Gastroesophageal sphincter (tissue), 3 donors: ENCODE data around the gene ZNF644.

Experiments
- CTCF ChIP-seq, 4 experiments: fragments of 200-600 bp in 2 of 4; fragments of 450-650 bp in 2 of 4; sonication (generic) in 1 of 4; IDR thresholded peaks; one replicate each; pipeline ENCODE4 v1.5.1; 2017 to 2019; ENCODE audit warnings: antibody characterized with exemption in 4 of 4, mild to moderate bottlenecking in 2 of 4, moderate library complexity in 2 of 4
- EP300 ChIP-seq: sonication (generic); formaldehyde crosslinking; IDR thresholded peaks from one replicate; pipeline ENCODE4 v1.6.1; 2017; ENCODE audit warnings: antibody characterized with exemption, mild to moderate bottlenecking

- TF ChIP-seq CTCF (IDR thresholded peaks at IDR 0.05) (no peak), EP300 (no peak)
These were observed 32.5 kb downstream of the ZNF644 start for GRCh38 chr1:90989302-90989701.
